Measurements from ENCODE around the gene NDUFA5.

NDUFA5 gene

DNA sequence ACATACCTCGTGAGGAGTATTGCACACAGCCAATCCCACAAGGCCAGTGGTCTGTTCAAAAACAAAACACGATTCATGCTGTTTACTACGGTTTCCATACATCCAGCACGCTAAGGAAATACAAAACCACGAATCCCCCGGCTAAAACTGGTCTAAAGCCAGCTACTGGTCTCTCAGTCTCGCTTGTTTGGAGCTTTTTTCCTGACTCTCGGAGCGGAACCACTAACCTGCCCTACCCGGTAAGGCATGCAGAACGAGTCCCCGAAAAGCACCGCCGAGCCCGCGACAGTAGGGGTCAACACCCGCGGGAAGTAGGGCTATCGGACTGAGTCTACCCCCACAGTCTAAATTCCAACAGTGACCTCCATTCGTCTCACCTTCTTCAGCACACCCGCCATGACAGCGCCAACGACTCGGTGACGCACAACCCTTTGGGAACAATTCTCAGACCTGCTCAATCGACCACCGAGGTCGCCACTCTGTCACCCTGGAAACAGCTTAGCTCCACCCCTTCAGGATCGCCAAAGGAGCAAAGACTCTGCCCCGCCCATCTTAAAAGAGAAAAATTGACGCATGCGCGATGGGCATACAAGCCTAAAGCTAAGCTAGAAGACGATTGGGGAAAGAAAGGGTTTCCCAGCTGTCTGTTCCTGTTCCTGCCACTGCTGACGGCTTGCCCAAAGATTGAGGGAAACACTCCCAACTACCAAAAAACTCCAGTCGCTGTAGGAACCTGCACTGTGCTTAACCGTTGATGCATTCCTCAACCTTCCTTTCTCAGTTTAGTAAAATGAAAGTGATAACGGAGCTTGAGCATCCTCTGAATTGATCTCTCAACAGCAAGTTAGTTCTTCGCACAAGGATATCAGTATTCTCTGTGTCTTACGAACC is at the start of gene NDUFA5:
NDUFA5 (minus strand) TSS at position 421 of the 891 bp plus-strand sequence; CDS start at position 398, 23 bp downstream.
- DNase-seq: peak; percentile 95

DNA sequence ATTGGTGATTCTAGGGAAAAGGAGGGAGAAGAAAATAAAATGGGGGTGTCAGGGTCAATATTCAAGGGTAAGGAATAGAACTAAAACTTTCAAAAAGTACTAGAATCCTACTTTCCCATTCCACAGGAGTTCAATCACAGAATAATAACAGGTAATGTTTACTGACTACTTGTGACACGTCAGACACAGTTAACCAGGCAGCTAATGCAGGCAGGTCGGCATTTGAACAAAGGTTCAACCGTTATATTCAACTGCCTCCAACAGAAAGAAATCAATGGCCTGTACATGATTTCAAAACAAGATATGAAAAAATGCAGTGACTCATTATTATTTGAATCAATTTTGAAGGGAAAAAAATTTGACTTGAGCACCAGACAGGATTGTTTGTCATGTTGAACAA is 47.1 kb upstream of the NDUFA5 start:
- DNase-seq: no peak

DNA sequence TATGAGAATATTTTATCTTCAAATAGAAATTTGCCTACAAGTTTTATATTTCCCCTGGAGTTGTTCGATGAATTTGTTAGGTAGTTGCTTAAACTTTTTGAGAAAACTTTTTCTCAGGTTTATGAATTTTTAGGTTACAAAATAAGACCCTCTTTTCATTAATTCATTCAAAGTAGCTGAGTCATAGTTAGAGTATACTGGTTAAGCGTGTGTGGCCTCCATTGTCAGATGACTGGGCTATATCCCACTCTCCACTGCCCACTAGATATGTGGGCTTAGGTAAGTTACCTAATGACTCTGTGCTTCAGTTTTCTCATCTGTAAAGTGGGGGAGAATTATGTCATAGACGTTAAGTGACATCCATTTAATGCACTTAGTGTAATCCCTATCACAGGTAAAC is 45.0 kb upstream of the NDUFA5 start:
- no peak for DNase-seq

DNA sequence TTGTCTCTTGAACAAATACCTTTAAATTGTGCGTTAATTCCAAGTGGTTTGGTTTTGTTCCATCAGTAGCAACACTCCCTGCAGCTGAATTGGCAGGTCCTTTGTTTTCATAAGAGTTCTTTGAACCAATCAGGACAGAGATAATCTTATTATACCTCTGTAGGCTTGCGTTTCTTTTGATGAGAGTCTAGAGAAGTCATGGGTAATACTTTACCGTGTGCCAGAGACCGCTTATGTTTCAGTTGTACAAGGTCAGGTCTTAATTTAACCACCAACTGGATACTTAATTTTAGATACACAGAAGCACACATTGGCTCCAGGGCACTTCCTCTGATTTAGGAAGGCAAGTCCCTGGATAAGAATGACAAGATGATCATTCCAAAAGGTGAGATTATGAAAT is 43.9 kb upstream of the NDUFA5 start, which contains the start of gene ASB15:
ASB15 (plus strand) TSS at position 292 of the 400 bp plus-strand sequence. CDS start 12,682 bp downstream, outside the sequence.
- DNase-seq: no peak

DNA sequence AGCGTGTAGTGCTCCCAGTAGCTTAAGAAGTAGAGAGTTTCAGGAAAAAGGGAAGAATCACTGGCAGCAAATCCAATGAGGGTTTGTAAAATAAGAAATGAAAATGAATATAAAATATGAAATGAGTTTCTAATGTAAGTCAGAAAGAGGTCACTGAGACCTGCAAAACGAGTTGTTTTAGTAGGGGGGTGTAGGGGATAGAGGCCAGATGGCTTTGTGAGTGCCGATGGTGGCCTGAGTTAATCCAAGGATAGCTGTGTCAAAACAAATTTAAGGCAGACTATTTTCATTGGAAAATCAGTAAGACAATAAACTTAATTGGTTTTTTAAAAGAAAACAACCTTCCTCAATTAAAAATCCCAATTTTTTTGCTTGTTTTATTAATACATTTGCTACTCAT is 43.3 kb upstream of the NDUFA5 start:
- DNase-seq: no peak

DNA sequence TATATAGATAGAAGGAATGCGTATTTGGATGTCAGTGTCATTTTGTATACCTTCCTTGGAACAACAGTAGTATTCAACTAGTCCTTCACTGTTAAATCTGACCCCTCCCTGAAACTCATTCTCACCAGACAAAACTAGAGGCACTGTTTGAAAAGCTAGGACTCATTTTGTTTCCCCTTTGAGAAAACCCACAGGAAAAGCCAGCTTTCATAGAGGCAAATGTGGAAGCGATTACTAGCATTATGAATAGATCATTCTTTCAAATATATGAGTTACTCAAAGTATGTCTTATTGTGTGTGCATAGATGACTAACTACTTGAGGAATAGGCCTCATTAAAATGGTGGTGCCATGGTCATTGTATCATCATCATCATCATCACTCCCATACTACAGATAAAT is 42.1 kb upstream of the NDUFA5 start:
- no peak for DNase-seq

DNA sequence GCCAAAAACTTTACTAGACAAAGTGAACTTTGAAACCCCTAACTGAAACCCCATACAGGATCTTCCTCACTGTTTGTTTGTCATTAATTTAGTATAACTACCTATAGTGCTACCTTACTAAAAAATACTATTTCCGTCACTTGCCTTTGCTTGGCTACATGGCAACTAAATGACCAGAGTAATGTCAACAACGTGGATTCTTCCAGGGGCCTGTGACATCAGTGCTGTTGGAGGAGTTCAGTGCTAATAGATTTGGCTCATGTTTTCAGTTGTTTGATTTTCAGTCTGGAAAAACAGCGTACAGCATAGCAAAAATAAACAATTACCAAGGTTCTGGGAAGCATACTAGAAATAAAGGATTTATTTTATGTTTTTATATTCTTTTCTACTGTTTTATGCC is 41.0 kb upstream of the NDUFA5 start:
- DNase-seq: no peak

DNA sequence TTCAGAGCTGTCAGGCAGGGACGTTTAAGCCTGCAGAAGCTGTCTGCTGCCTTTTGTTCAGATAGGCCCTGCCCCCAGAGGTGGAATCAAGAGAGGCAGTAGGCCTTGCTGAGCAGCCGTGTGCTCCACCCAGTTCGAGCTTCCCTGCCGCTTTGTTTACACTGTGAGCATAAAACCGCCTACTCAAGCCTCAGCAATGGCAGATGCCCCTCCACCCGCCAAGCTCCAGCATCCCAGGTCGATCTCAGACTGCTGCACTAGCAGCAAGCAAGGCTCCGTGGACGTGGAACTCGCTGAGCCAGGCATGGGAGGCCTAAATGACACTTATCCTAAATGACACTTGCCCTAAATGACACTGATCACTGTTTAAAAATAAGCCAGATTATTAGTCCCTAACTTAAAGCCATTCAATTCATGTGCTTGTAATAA is 37.2 kb upstream of the NDUFA5 start:
- DNase-seq: no peak

DNA sequence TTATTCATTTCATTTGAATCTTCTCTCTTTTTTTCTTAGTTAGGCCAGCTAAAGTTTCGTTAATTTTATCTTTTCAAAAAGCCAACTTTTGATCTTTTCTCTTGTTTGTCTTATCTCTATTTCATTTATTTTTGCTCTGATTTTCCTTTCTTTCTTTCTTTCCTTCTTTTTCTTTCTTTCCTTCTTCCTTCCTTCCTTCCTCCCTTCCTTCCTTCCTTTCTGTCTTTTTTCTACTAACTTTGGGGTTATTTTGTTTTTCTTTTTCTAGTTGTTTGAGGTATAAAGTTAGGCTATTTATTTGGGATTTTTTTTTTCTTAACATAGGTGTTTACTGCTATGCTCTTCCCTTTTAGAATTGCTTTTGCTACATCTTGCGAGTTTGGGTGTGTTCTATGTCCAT is 30.8 kb upstream of the NDUFA5 start:
- DNase-seq: no peak

DNA sequence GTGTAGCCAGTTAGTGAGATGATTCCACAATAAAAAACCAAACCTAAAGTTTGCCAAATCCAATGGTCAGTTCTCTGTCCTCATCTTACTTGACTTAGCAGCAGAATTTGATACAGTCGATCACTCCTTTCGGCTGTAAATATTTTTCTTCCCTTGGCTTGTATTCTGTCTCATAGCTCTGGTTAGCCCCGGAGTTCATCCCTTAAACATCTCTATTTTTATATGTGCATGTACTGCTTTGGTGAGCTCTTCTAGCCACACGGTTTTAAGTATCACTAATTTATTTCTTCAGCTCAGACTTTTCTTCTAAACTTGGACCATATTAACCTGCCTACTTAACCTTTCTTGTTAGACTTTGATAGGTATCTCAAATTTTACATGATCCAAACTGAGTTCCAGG is 26.2 kb upstream of the NDUFA5 start:
- no peak for DNase-seq

DNA sequence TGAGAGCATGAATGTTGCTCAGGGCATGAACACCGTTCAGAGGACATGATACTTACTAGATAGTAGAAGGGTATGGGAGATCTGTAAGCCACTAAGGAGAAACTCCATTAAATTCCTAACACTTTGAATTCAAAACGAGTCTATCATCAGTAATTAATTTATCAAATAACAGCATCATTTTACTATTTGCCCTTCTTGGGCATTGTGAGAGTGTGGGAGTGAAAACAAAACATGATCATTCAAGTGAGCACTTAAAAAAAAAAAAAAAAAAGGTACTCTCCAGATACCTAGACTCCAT is 23.5 kb upstream of the NDUFA5 start:
- DNase-seq: no peak

DNA sequence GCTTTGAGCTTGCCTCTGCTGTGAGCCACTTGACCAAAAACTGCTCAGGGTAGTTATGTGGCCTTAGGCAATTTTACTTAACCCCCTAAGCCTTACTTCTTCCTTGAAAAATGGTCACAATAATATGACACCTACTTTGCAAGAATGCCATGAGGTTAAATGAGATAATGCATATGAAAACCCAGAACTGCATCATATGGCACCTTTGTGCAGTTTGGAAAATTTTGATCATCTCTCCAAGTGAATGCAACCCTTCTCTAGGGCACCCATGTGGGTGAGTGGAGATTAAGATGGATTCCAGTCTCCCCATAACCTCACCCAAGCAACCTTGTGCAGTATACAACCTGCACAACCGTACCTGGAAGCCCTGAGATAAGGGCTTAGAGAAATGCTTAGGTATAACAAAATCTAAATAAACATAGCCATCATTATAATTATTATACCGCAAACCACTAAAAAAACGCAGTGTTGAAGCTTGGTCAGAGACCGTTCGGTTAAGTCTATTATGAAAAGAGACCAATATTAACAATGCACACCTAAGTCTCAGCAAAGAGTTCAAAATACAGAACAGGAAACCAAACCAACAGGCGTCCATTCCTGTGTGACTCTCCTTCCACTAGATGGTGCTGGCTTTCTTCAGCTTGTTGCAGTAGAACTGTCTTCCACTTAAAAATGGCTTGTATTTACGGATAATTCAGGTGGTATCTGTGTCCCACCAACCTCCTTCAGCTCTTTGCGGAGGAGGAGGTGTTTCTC is 23.0 kb upstream of the NDUFA5 start:
- DNase-seq: no peak

DNA sequence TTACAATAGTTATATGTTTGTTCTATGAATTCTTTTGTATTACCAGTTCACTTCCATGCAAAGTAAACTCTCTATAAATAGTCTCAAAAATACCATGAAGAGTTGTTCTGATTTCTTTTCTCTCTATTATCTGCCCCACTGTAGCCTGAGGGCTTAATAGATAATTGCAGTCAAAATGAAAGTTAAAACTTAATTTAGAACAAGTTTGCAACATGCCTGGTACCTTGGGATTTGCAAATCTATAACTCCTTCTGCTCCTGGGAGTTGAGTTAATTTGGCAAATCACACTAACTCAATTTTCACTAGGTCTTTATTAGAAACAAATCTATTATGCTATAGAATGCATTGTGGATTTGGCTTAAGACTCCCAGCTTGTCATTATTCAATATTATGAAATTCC is 21.8 kb upstream of the NDUFA5 start:
- no peak for DNase-seq

DNA sequence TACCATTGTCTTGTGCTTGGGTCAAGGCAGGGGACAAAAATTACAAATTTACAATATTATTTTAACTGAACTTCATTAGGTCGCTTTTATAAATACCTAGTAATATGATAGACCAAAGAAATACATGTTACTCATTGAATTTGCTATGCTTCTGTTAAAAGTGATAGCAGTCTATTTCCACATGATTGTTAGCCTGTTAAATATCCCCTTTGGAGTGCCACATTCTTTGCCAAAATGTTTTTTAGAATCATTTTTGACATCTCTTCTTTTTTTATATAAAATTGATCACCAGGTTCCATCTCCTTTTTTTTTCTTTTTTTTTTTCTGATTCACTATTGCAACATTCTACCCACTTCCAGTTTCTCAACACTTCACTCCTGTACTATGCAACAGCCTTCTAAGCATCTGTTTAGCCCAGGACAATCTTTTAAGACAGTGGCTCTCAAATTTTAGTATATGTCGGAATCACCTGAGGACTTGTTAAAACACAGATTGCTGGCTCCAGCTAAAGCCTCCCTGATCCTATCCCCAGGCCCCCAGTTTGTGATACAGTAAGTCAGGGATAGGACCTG is 16.4 kb upstream of the NDUFA5 start:
- DNase-seq: no peak

DNA sequence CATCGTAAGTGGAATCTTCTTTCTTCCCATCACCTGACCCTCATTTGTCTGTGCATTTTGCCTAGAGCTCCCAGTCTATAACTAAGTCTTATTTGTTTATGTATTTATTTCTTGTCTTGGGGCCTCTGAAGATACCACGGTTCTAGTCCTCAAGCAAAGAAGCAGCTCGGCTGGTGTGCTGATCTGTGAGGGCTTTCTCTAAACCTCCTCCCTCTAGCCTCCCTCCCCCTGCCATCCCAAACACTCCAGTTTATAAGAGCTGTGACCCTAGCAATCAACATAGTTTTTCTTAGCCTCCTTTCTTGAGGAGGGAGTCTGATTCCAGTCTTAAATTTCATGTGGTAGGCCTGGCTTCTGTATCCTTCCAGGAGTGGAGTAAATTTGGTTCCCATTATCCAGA is 15.7 kb upstream of the NDUFA5 start:
- DNase-seq: no peak

DNA sequence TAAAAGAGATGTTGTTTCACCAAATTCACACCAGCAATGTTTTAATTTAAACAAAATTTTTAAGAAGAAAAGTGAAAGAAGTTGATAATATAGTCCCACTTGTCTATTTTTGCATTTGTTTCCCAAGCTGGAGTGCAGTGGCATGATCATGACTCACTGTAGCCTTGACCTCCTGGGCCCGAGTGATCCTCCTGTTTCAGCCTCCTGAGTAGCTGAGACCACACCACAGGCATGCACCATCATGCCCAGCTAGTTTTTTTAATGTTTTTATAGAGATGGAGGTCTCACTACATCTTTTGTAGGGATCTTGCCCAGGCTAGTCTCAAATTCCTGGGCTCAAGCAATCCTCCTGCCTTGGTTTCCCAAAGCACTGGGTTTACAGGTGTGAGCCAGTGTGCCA is 14.1 kb upstream of the NDUFA5 start:
- DNase-seq: no peak

DNA sequence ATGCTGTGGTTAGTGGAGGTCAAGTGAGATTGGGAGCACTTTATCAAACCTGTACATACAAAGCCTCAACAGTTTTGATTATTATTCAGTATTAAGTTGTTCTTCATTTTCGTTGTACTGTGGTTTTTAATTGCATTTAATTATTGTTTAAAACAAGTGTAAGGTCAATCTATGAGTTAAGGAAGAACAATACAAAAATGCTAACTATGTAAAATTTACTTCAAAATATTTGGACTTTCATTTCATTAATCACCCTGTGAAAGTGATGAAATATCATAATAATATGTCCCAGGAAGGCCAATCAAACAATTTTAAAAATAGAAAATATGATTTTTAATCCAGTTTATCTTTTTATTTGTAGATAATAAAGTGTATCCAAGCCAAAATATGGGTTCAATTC is 13.6 kb upstream of the NDUFA5 start:
- no peak for DNase-seq

DNA sequence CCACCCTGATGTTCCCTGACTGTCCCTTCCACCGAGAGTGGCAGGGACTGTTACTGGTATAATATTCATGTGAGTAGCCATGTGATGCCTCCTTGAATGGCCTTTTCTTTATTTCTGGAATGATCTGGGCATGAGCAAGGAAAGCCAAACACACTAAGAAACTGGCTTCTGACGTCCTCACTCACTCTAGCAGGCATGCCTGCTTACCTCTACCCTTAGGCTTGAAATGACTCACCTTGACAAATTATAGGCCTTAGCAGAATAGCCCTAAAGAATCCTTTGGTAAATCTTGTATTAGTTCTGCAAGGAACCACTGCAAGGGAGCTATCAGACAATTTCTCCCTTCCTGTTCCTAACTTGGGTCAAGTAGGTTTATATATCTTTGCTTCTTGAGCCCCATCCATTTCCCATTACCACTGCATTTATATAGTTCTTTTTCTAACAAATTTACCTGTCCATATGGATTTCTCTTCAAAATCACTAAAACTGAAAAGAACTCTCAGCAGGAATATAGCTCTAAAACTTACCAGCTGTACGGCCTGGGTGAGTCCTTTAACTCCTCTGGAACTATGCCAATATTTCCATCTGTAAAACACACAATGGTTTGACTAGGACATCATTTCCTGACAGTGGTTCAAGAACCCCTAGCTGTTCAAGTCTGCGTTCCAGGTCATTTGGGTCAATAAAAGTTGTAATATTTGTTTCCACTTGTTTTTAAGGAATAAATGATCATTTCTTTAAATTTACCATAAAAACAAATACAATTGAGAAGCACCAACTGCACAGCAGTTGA is 13.0 kb upstream of the NDUFA5 start:
- DNase-seq: no peak

DNA sequence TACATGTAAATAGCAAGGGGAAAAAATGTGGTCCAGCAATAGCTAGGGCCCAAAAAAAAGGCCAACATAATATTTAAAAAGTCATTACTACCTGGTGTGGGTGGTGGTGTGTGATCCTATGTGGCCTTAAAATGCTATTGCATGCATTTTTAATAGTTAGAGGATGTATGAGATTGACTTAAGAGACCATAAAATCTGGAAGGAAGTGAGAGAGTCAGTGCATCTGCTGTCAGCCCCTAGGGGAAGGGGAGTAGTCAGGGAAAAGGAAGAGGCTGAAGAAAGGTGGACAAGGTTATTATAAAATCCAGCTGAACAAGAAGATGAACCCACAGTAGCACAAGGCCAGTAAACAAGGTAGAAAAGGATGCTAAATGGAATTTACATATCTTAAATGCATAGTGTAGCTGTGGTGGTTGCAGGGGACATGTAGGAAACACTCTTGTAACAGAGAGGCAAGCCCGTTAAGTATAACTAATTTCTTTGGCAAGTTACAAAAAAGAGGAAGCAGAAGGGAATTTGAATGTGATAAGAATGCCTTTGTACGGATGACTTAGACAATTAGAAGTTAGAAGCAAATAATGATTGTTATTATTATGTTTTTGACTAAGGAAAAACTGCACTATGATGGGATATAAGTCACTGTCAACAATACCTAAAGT is 11.9 kb upstream of the NDUFA5 start:
- no peak for DNase-seq

DNA sequence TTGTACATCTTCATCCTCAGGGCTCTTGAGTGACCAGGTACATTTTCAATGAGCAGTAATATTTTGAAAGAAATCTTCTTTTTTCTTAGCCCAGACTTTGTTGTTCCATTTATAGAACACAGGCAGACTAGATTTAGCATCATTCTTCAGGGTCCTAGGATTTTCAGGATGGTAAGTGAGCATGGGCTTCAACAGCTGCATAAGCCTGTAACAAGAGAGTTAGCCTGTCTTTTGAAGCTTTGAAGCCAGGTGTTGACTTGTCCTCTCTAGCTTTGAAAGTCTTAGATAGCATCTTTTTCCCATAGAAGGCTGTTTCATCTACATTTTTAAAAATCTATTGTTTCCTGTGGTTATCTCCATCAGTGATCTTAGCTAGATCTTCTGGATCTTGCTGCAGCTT is 4.5 kb upstream of the NDUFA5 start:
- DNase-seq: no peak

DNA sequence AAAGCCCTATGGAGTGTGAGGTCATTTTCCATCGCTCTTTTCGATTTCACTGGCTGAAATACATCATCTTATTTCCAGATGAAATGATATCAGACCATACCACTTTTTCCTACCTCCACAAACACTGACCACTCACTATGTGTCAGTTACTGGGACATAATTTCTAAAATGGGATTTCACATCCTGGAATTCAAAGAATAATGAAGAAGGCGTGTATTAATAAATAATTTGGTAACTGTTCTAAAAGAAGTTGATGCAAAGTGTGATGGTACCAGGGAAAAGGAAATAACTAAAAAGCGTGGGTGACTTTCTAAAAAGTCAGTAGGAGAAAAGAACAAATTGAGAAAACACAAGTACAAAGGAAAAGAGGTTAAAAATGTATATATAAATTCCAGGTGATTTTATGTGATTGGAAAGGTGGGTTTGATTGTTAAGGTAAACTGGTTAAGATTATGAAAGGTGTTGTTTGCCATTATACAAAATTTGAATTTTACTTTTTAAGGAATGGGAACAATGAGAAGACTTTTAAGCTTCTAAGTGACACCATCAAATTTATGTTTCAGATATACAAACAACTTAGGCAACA is 764 bp upstream of the NDUFA5 start:
- DNase-seq: no peak

DNA sequence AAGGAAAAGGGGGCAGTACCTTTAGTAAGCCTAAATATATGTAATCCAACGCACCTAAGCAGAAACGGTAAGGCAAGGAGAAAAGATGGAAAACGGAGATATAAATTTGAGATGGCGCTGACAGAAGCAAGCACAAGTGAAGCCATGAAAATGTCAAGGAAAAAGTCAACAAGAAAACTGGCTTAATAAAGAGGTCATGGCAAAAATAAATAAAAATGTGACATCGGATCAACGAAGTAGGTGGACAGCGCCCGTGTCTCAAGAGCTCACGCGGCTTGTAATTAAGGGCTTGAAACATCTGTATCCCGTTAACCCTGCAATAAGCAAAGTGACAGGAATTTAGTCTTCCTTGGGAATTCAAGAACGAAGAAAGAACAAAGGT is 611 bp downstream of the NDUFA5 start:
- no peak for DNase-seq
